H1 (cell line): Measurements from ENCODE around the gene PITPNC1. TPM values are rescaled to one million over a fixed set of nuclear protein-coding genes. Genes with fewer than 3 reads are reported as not detected.
A peak's percentile ranks its signal among the peaks of the same experiment; 100 is the strongest.

Experiments
- CTCF ChIA-PET: fragments of 300-600 bp; sonication (Branson Sonifier 250); formaldehyde crosslinking; loops from one replicate; lab custom pipeline; 2021; ENCODE audit not compliant: partially characterized antibody; lab: Charles Lee
- POLR2A ChIA-PET: fragments of 300-600 bp; sonication (Branson Sonifier 250); formaldehyde crosslinking; loops from one replicate; lab custom pipeline; 2021; ENCODE audit warnings: inconsistent platforms; ENCODE audit not compliant: partially characterized antibody; lab: Charles Lee
- DNase-seq, 2 experiments: peaks; one replicate each; pipeline versions ENCODE4 v3.0.0 to v3.0.0-alpha.2; 2010 to 2022; ENCODE audit warnings: low spot score in 2 of 2, low read depth in 1 of 2, mixed read lengths in 1 of 2
- FAIRE-seq: peaks from 2 replicates; lab custom pipeline; 2011; peaks lifted over from hg19 to GRCh38; lab: Jason Lieb, UNC
- H2AFZ ChIP-seq: 2 replicates; pipeline ENCODE4 v1.8.1; 2012; ENCODE audit warnings: low read length, inconsistent platforms
- H2AK5ac ChIP-seq: 2 replicates; pipeline ENCODE4 v1.6.1; 2013; ENCODE audit warnings: low read depth, low read length
- H2BK120ac ChIP-seq: replicated peaks from 2 replicates; pipeline ENCODE3; 2013; ENCODE audit warnings: low read depth, low read length, inconsistent platforms
- H2BK12ac ChIP-seq: 2 replicates; pipeline ENCODE4 v1.6.1; 2013; ENCODE audit warnings: low read depth, low read length
- H2BK15ac ChIP-seq: 2 replicates; pipeline ENCODE4 v1.6.1; 2013; ENCODE audit warnings: low read length
- H2BK20ac ChIP-seq: 2 replicates; pipeline ENCODE4 v1.6.1; 2013; ENCODE audit warnings: low read length
- H2BK5ac ChIP-seq: 2 replicates; pipeline ENCODE4 v1.6.1; 2013; ENCODE audit warnings: low read depth, low read length
- H3K14ac ChIP-seq: 2 replicates; pipeline ENCODE4 v1.6.1; 2013; ENCODE audit warnings: inconsistent platforms; ENCODE audit not compliant: insufficient read length
- H3K18ac ChIP-seq: 2 replicates; pipeline ENCODE4 v1.6.1; 2013; ENCODE audit warnings: low read length; ENCODE audit errors: extremely low read depth
- H3K23ac ChIP-seq: 2 replicates; pipeline ENCODE4 v1.6.1; 2013; ENCODE audit warnings: inconsistent platforms; ENCODE audit not compliant: insufficient read length
- H3K23me2 ChIP-seq: 2 replicates; pipeline ENCODE4 v1.6.1; 2013; ENCODE audit warnings: low read depth, low read length
- H3K27ac ChIP-seq: 2 replicates; pipeline ENCODE4 v1.6.1; 2011; ENCODE audit warnings: low read depth, low read length, inconsistent platforms
- H3K27me3 ChIP-seq, 4 experiments: replicated peaks in 1 of 4; 1 replicate in 1 of 4; 2 replicates in 3 of 4; pipeline versions ENCODE4 v1.6.1 to v1.8.1; 2011 to 2013; ENCODE audit warnings: low read length in 3 of 4, mild to moderate bottlenecking in 3 of 4, inconsistent platforms in 2 of 4, mixed read lengths in 2 of 4, moderate library complexity in 1 of 4; ENCODE audit not compliant: control insufficient read depth in 3 of 4, insufficient read depth in 3 of 4; ENCODE audit errors: extremely low read depth in 1 of 4
- H3K36me3 ChIP-seq, 4 experiments: 2 replicates each; pipeline versions ENCODE4 v1.6.1 to v1.8.1; 2011 to 2013; ENCODE audit warnings: mild to moderate bottlenecking in 4 of 4, low read length in 3 of 4, moderate library complexity in 2 of 4, control low read depth in 1 of 4, inconsistent platforms in 1 of 4; ENCODE audit not compliant: insufficient read depth in 4 of 4, control insufficient read depth in 2 of 4
- H3K4ac ChIP-seq: replicated peaks from 2 replicates; pipeline ENCODE3; 2013; ENCODE audit warnings: low read length, low read depth, mixed read lengths, inconsistent platforms; ENCODE audit not compliant: insufficient read length
- H3K4me1 ChIP-seq, 4 experiments: replicated peaks in 1 of 4; 1 replicate in 1 of 4; 2 replicates in 3 of 4; pipeline versions ENCODE4 v1.6.1 to v1.8.1; 2011 to 2013; ENCODE audit warnings: low read length in 3 of 4, inconsistent platforms in 2 of 4, mixed read lengths in 1 of 4; ENCODE audit not compliant: insufficient read depth in 4 of 4, control insufficient read depth in 3 of 4
- H3K4me2 ChIP-seq, 2 experiments: 2 replicates each; pipeline versions ENCODE4 v1.6.1 to v1.8.1; 2011 to 2013; ENCODE audit warnings: low read depth in 2 of 2, low read length in 2 of 2, control low read depth in 1 of 2, inconsistent platforms in 1 of 2, mild to moderate bottlenecking in 1 of 2; ENCODE audit not compliant: insufficient read depth in 1 of 2
- H3K4me3 ChIP-seq, 4 experiments: fragments of 200-600, 300-600 bp in 1 of 4; sonication (generic), shearing (Covaris generic), sonication (Bioruptor Twin) in 1 of 4; 2 replicates each; pipeline versions ENCODE4 v1.5.1 to v1.8.1; 2011 to 2016; ENCODE audit warnings: low read length in 4 of 4, low read depth in 3 of 4, control low read depth in 2 of 4, inconsistent platforms in 2 of 4, mild to moderate bottlenecking in 2 of 4, mixed read lengths in 1 of 4, moderate library complexity in 1 of 4; ENCODE audit not compliant: insufficient read depth in 2 of 4; ENCODE audit errors: extremely low read depth in 1 of 4
- H3K56ac ChIP-seq: replicated peaks from 2 replicates; pipeline ENCODE3; 2013; ENCODE audit warnings: low read depth, mild to moderate bottlenecking, mixed read lengths, low read length, inconsistent platforms; ENCODE audit not compliant: insufficient read length
- H3K79me1 ChIP-seq: 2 replicates; pipeline ENCODE4 v1.6.1; 2013; ENCODE audit warnings: low read depth, low read length, control low read depth
- H3K79me2 ChIP-seq, 2 experiments: 2 replicates each; pipeline versions ENCODE4 v1.6.1 to v1.8.1; 2012 to 2013; ENCODE audit warnings: low read length in 2 of 2, mild to moderate bottlenecking in 2 of 2, inconsistent platforms in 1 of 2; ENCODE audit not compliant: insufficient read depth in 2 of 2, control insufficient read depth in 1 of 2
- H3K9ac ChIP-seq, 4 experiments: replicated peaks in 1 of 4; 1 replicate in 1 of 4; 2 replicates in 3 of 4; pipeline versions ENCODE4 v1.6.1 to v1.8.1; 2011 to 2013; ENCODE audit warnings: low read depth in 3 of 4, low read length in 3 of 4, control low read depth in 2 of 4, mild to moderate bottlenecking in 2 of 4, moderate library complexity in 2 of 4, inconsistent platforms in 1 of 4; ENCODE audit errors: extremely low read depth in 1 of 4
- H3K9me3 ChIP-seq, 2 experiments: 2 replicates each; pipeline versions ENCODE4 v1.6.1 to v1.8.1; 2012 to 2013; ENCODE audit warnings: mild to moderate bottlenecking in 2 of 2, moderate library complexity in 2 of 2, control low read depth in 1 of 2, inconsistent platforms in 1 of 2, low read depth in 1 of 2, low read length in 1 of 2, mixed read lengths in 1 of 2; ENCODE audit not compliant: insufficient read depth in 2 of 2
- H4K20me1 ChIP-seq, 2 experiments: replicated peaks in 1 of 2; 2 replicates each; pipeline versions ENCODE3 to v1.8.1; 2011 to 2013; ENCODE audit warnings: inconsistent platforms in 2 of 2, low read length in 2 of 2, mild to moderate bottlenecking in 1 of 2; ENCODE audit not compliant: insufficient read depth in 2 of 2, control insufficient read depth in 1 of 2
- H4K5ac ChIP-seq: 2 replicates; pipeline ENCODE4 v1.6.1; 2013; ENCODE audit warnings: low read length, low read depth, mixed read lengths, inconsistent platforms; ENCODE audit not compliant: insufficient read length
- H4K8ac ChIP-seq: 2 replicates; pipeline ENCODE4 v1.8.0; 2013; ENCODE audit warnings: mild to moderate bottlenecking, moderate library complexity, low read length, inconsistent platforms; ENCODE audit not compliant: insufficient read depth; ENCODE audit errors: extremely low read depth
- H4K91ac ChIP-seq: replicated peaks from 2 replicates; pipeline ENCODE3; 2013; ENCODE audit warnings: low read length, mixed read lengths, inconsistent platforms; ENCODE audit not compliant: insufficient read length
- BRCA1 ChIP-seq: IDR thresholded peaks from 2 replicates; pipeline ENCODE4 v1.6.1; 2012; ENCODE audit warnings: low read depth, low read length, improper control_type of control experiment
- MAFK ChIP-seq: IDR thresholded peaks from 2 replicates; pipeline ENCODE4 v1.6.1; 2012; ENCODE audit warnings: low read depth, mild to moderate bottlenecking, improper control_type of control experiment, low read length
- NRF1 ChIP-seq: IDR thresholded peaks from 2 replicates; pipeline ENCODE4 v1.6.1; 2011; ENCODE audit warnings: mild to moderate bottlenecking, low read depth, low read length, improper control_type of control experiment
- RAD21 ChIP-seq, 2 experiments: IDR thresholded peaks in 1 of 2; conservative IDR thresholded peaks in 1 of 2; 2 replicates each; pipeline ENCODE4 v1.6.1; 2011; ENCODE audit warnings: low read depth in 2 of 2, low read length in 2 of 2, improper control_type of control experiment in 1 of 2, inconsistent platforms in 1 of 2, mild to moderate bottlenecking in 1 of 2, moderate library complexity in 1 of 2
- SIX5 ChIP-seq: IDR thresholded peaks from 2 replicates; pipeline ENCODE4 v1.6.1; 2011; ENCODE audit warnings: mild to moderate bottlenecking, low read depth, low read length
- SP4 ChIP-seq: IDR thresholded peaks from 2 replicates; pipeline ENCODE4 v1.6.1; 2012; ENCODE audit warnings: low read length, inconsistent platforms
- TAF7 ChIP-seq: optimal IDR thresholded peaks from 2 replicates; pipeline ENCODE3; 2011; ENCODE audit warnings: low read depth, mild to moderate bottlenecking, inconsistent platforms, low read length, moderate library complexity, borderline replicate concordance
- TCF12 ChIP-seq: IDR thresholded peaks from 2 replicates; pipeline ENCODE4 v1.6.1; 2011; ENCODE audit warnings: low read depth, mild to moderate bottlenecking, low read length
- WGBS, 2 experiments: shearing (Covaris generic) in 1 of 2; methylation state at CpG; one replicate each; pipeline versions ENCODE4 v1.1.6 to v1.1.7; 2013 to 2015; ENCODE audit warnings: low lambda C conversion rate in 2 of 2, mixed read lengths in 2 of 2, inconsistent platforms in 1 of 2, low coverage in 1 of 2, missing lambda C conversion rate in 1 of 2; ENCODE audit not compliant: insufficient replicate concordance in 2 of 2, insufficient coverage in 1 of 2, insufficient read length in 1 of 2; ENCODE audit errors: extremely low coverage in 1 of 2, missing lambda C conversion rate in 1 of 2; 5-methylcytosine and 5-hydroxymethylcytosine counted together
- polyA plus RNA-seq, 7 experiments: library from polyadenylated mRNA; depleted of rRNA in 3 of 7; stranded (reverse) in 5 of 7; unstranded in 2 of 7; fragments of >200 nt in 5 of 7; fragments of 200-250 nt in 2 of 7; gene quantifications; 1 replicate in 5 of 7; 2 replicates in 1 of 7; 4 replicates in 1 of 7; pipeline versions ENCODE4 v1.2.1 to v1.2.3, GENCODE V29; 2011 to 2013; ENCODE audit warnings: missing spikeins in 2 of 7, mixed read lengths in 2 of 7
- total RNA-seq: library from RNA; stranded (reverse); fragmentation: NEBNext Ultra II Directional; extraction: Animal tissue kit (Norgen Biotek cat#: 25700); gene quantifications from 2 replicates; pipeline ENCODE4 v1.2.1, GENCODE V29; 2021

PITPNC1 gene
- total and polyA plus RNA-seq, 2 of the 8 experiments (the other 6 are each of a cell fraction or from before 2014, with no cell fraction given), result 17.6 to 54.7 TPM

GRCh38 chr17:67503739-67504138 lies 126.7 kb downstream of the PITPNC1 start:
- Histone ChIP-seq H2AK5ac (no peak overlapping the region), H3K79me2 (peaks cover 0 to 75% of the 10 kb centered on the region in 2 experiments; a peak in 2 of 4 replicates), H3K4me2 (no peak overlapping the region), H3K27ac (no peak overlapping the region), H2BK5ac (no peak overlapping the region), H2BK15ac (no peak overlapping the region), H3K14ac (no peak overlapping the region), H4K8ac (no peak overlapping the region), H3K9me3 (peaks cover 0 to 3% of the 10 kb centered on the region in 2 experiments; a peak in 1 of 4 replicates), H3K18ac (no peak overlapping the region), H3K23me2 (no peaks in the 10 kb centered on the region), H3K36me3 (no peaks in the 10 kb centered on the region), H4K20me1 (no peaks in the 10 kb centered on the region), H2BK20ac (0 out of 2 replicates have a peak overlapping the region, but pooled peaks have one; percentile 40), H2BK12ac (no peak overlapping the region), H4K5ac (no peak overlapping the region), H2BK120ac (peak overlapping the region; percentile 29), H3K4me3 (no peak overlapping the region), H3K4me1 (peaks cover 0 to 7% (median 3%) of the 10 kb centered on the region in 4 experiments; a peak in 3 of 7 replicates), H3K56ac (no peak overlapping the region), H3K4ac (no peak overlapping the region), H2AFZ (no peak overlapping the region), H3K9ac (no peak overlapping the region), H3K23ac (no peak overlapping the region), H3K79me1 (no peaks in the 10 kb centered on the region; the same call in 1 of the 2 replicates), H4K91ac (no peak overlapping the region), H3K27me3 (no peaks in the 10 kb centered on the region)
- FAIRE-seq (no peak), DNase-seq (no peak)
- POLR2A ChIA-PET, result no interaction called here
- WGBS, 2 experiments, result 70% methylated on average over 2 of the region's 2 CpGs; no CpG with 5 or more reads in 1 of the 2 experiments
- TF ChIP-seq SP4, result no peak
- no peak for TF ChIP-seq NRF1
- no peak for TF ChIP-seq MAFK
- TF ChIP-seq TAF7, result no peak
- TF ChIP-seq RAD21 (IDR thresholded peaks at IDR 0.05 in 1 of 2, conservative IDR thresholded peaks at IDR 0.05 in 1 of 2; ENCODE audit: low read depth in 2 of 2, low read length in 2 of 2), result no peak
- no peak for TF ChIP-seq TCF12
- TF ChIP-seq BRCA1, result no peak
- no peak for TF ChIP-seq SIX5
- CTCF ChIA-PET, result interaction anchor here (0.6 kb wide), 1 partner anchor 31 kb away, joined by 4 read pairs; no protein-coding TSS in a partner anchor
